ENCODE results near the gene PTPRD.
"Not testable (repeated sequence)": the region's sequence is repeated elsewhere in the genome, so short reads cannot be mapped to it uniquely, and the experiment has no call there.

PTPRD gene

DNA sequence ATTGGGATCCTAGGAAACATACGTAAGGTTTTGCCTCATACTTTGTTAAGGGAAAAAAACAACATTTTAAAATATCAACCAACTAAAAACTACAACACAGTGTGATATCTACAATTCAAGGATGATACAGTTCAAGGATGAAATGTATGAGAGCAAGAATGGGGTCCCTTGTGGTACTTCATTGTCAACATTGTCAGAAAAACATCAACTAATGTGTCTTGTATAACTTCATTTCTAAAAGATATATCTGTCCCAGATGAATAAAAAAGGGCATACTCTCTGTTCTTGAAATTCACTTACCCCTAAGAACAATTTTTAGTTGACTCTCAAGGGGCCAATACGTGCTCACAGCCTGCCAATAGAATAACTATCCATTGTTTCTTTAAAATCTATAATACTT lies 1250.5 kb downstream of the PTPRD start:
- no peak for TF ChIP-seq CTCF (IDR thresholded peaks at IDR 0.05; ENCODE audit: insufficient read depth, low read depth, low read length, missing control alignments)
- DNase-seq (ENCODE audit: low read depth), result no peak
- H3K4me3 ChIP-seq (ENCODE audit: low read depth, low read length), result no peak overlapping the region

- peak; percentile 13 for DNase-seq (ENCODE audit: low read depth)
- TF ChIP-seq CTCF (IDR thresholded peaks at IDR 0.05; ENCODE audit: insufficient read depth, low read depth, low read length, missing control alignments), result peak; percentile 41
- no peak overlapping the region for H3K4me3 ChIP-seq (ENCODE audit: low read depth, low read length)
Observed at GRCh38 chr9:9352877-9353481, 1259.8 kb downstream of the PTPRD start.

DNA sequence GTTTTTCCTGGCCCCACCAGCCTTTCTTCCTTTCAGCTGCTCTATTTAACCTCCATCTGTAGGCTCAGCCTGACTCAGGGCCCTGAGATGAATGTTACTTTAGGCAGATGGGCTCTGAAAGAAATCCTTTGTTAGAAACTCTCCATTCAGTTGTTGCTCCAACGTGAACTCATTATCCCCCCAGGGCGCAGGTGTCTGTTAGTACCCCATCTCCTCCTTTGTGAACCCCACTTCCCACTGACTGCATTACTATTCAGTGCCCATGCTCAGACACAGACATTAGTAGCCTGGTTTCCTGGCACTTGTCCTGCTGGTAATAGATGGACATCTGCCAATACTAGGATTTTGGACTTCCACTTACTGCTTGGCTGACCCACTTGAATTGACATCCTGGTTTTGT lies 1271.6 kb downstream of the PTPRD start:
- no peak overlapping the region for H3K4me3 ChIP-seq (ENCODE audit: low read depth, low read length)
- TF ChIP-seq CTCF (IDR thresholded peaks at IDR 0.05; ENCODE audit: insufficient read depth, low read depth, low read length, missing control alignments), result no peak
- DNase-seq (ENCODE audit: low read depth), result no peak

GRCh38 chr9:9337129-9337528 lies 1275.7 kb downstream of the PTPRD start:
- H3K4me3 ChIP-seq (ENCODE audit: low read depth, low read length), result no peak overlapping the region
- no peak for TF ChIP-seq CTCF (IDR thresholded peaks at IDR 0.05; ENCODE audit: insufficient read depth, low read depth, low read length, missing control alignments)
- DNase-seq (ENCODE audit: low read depth), result no peak

DNA sequence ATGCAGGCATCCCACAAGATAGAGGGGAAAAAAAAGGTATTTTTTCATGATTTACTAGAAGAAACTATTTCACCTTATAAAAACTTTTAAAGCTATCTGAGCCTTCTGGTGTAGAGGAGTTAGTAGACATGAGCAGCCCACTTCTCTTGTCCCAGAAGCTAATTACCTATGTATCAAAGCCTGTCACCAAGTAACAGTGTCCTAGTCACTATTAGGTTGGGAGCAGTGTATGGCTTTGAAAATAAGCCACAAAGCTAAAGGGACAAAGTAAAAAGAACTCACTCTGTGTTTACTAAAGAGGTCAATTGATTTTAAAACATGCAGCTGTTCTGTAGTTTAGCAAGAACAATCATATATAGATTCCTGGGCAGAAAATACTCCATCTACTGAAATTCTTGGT lies 1286.1 kb downstream of the PTPRD start:
- no peak for TF ChIP-seq CTCF (IDR thresholded peaks at IDR 0.05; ENCODE audit: insufficient read depth, low read depth, low read length, missing control alignments)
- no peak overlapping the region for H3K4me3 ChIP-seq (ENCODE audit: low read depth, low read length)
- DNase-seq (ENCODE audit: low read depth), result no peak

GRCh38 chr9:9319007-9319406 lies 1293.8 kb downstream of the PTPRD start:
- H3K4me3 ChIP-seq (ENCODE audit: low read depth, low read length), result no peak overlapping the region
- no peak for DNase-seq (ENCODE audit: low read depth)
- no peak for TF ChIP-seq CTCF (IDR thresholded peaks at IDR 0.05; ENCODE audit: insufficient read depth, low read depth, low read length, missing control alignments)

GRCh38 chr9:9310743-9311142 lies 1302.1 kb downstream of the PTPRD start:
- DNase-seq (ENCODE audit: low read depth); H3K4me3 ChIP-seq (ENCODE audit: low read depth, low read length): not testable (repeated sequence)
